ENCODE measurements around the gene YEATS2.

GRCh38 chr3:183730361-183730760 lies 32.8 kb downstream of the YEATS2 start:
- no peak for TF ChIP-seq CTCF (IDR thresholded peaks at IDR 0.05)
- TF ChIP-seq POLR2A (IDR thresholded peaks at IDR 0.05) = no peak
